MCF 10A (cell line): ENCODE results near the gene JAG2. TPM values are rescaled to one million over a fixed set of nuclear protein-coding genes. Genes with fewer than 3 reads are reported as not detected.
"Not testable (repeated sequence)": the region's sequence is repeated elsewhere in the genome, so short reads cannot be mapped to it uniquely, and the experiment has no call there.

Experiments used
- BruUV-seq: library from RNA; stranded (reverse); fragments of 400-500 nt; replicated peaks from 2 replicates; lab custom pipeline; 2021; lab: Mats Ljungman, UMichigan
- CTCF ChIA-PET: fragments of 300-600 bp; sonication (Branson Sonifier 250); formaldehyde crosslinking; extraction: SDS; loops from one replicate; lab custom pipeline; 2021; ENCODE audit warnings: antibody characterized with exemption, inconsistent platforms; lab: Yijun Ruan, JAX
- POLR2A ChIA-PET: fragments of 300-600, 350-650 bp; sonication (Branson Sonifier 250); formaldehyde crosslinking; extraction: SDS; loops from one replicate; lab custom pipeline; 2020; ENCODE audit warnings: antibody characterized with exemption, inconsistent platforms; lab: Yijun Ruan, JAX
- DNase-seq: peaks from one replicate; pipeline ENCODE4 v3.0.0-alpha.2; 2018; ENCODE audit not compliant: unreplicated experiment
- H3K27ac Mint-ChIP-seq: one replicate; pipeline ENCODE4 v1.8.0; 2022; ENCODE audit warnings: mild to moderate bottlenecking, low read depth, mixed read lengths; ENCODE audit not compliant: unreplicated experiment
- H3K27me3 Mint-ChIP-seq: one replicate; pipeline ENCODE4 v1.8.0; 2022; ENCODE audit warnings: mixed read lengths; ENCODE audit not compliant: insufficient read depth, unreplicated experiment
- H3K36me3 Mint-ChIP-seq: one replicate; pipeline ENCODE4 v1.8.0; 2022; ENCODE audit warnings: mild to moderate bottlenecking, moderate library complexity, mixed read lengths; ENCODE audit not compliant: insufficient read depth, unreplicated experiment
- H3K4me1 Mint-ChIP-seq: one replicate; pipeline ENCODE4 v1.8.0; 2022; ENCODE audit warnings: mixed read lengths; ENCODE audit not compliant: insufficient read depth, unreplicated experiment
- H3K4me3 Mint-ChIP-seq: one replicate; pipeline ENCODE4 v1.8.0; 2022; ENCODE audit warnings: mild to moderate bottlenecking, moderate library complexity, mixed read lengths; ENCODE audit not compliant: unreplicated experiment
- H3K9me3 Mint-ChIP-seq: one replicate; pipeline ENCODE4 v1.8.0; 2022; ENCODE audit warnings: mixed read lengths; ENCODE audit not compliant: unreplicated experiment
- CTCF ChIP-seq: fragments of 200-600 bp; IDR thresholded peaks from one replicate; pipeline ENCODE4 v1.8.0; 2022; ENCODE audit warnings: antibody characterized with exemption, mild to moderate bottlenecking; ENCODE audit not compliant: unreplicated experiment
- intact Hi-C: fragments of 100-400 bp; cut with micrococcal nuclease; formaldehyde crosslinking; loops from 2 replicates; pipeline ENCODE4 v1.14.1; 2022
- total RNA-seq: library from RNA; stranded (reverse); gene quantifications from 2 replicates; pipeline ENCODE4 v1.2.3, GENCODE V29; 2022

JAG2 gene
- total RNA-seq, 1 experiment from 2014 or later = 33.5 TPM

- Mint-ChIP-seq H3K27ac (no peak overlapping the region), H3K27me3 (peaks cover 19% of the 10 kb centered on the region), H3K36me3 (no peaks in the 10 kb centered on the region), H3K9me3 (peaks cover 4% of the 10 kb centered on the region), H3K4me1 (no peaks in the 10 kb centered on the region), H3K4me3 (no peak overlapping the region)
- intact Hi-C loops = no loop called here
- POLR2A ChIA-PET = no interaction called here
- TF ChIP-seq CTCF = no peak
- CTCF ChIA-PET = interaction anchor here (1.0 to 2.3 kb wide), 2 partner anchors 9 to 13 kb away, joined by 3 to 12 read pairs; no protein-coding TSS in a partner anchor
- BruUV-seq = no TSS peak
- DNase-seq = no peak
Measured at GRCh38 chr14:105117257-105117646, 51.3 kb downstream of the JAG2 start.

DNA sequence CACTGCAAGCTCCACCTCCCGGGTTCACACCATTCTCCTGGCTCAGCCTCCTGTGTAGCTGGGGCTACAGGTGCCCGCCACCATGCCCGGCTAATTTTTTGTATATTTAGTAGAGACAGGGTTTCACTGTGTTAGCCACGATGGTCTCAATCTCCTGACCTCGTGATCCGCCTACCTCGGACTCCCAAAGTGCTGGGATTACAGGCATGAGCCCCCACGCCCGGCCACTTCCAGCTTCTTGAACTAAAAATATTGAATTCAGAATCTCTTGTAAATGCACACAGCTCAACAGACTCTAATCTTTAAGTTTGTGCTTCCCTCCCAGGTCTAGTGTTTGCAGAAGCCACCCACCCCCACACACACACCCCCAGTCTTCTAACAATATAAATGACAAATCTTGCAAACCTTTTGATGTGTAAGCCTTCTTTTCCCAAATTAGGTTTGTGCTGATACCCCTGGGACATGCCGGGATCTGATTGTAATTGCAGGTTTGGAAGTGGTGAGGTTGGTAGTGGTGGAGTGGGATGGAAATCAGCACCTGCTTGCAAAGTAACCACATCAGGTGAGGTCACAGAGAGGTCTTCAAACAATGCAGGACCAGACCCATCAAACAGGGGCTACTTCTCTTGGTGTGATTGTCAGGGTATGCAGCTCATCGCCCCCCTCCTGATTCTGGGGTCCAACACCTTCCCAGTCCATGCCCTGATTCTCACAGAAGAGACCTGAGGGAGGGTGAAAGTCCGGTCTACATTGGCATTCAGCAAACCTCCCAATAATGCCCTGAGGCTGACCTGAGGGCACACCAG, 51.9 kb downstream of the JAG2 start:
- H3K36me3 Mint-ChIP-seq = no peaks in the 10 kb centered on the region
- H3K9me3 Mint-ChIP-seq = no peaks in the 10 kb centered on the region
- no peak for TF ChIP-seq CTCF
- no peaks in the 10 kb centered on the region for H3K4me1 Mint-ChIP-seq
- no TSS peak for BruUV-seq
- CTCF ChIA-PET = interaction anchor here (0.7 to 2.3 kb wide), 3 partner anchors 8 to 220 kb away, joined by 3 to 12 read pairs (median 3); no protein-coding TSS in a partner anchor
- intact Hi-C loops = no loop called here
- POLR2A ChIA-PET = no interaction called here
- peaks cover 13% of the 10 kb centered on the region for H3K27me3 Mint-ChIP-seq
- no peak overlapping the region for H3K4me3 Mint-ChIP-seq
- no peak overlapping the region for H3K27ac Mint-ChIP-seq
- DNase-seq = no peak

DNA sequence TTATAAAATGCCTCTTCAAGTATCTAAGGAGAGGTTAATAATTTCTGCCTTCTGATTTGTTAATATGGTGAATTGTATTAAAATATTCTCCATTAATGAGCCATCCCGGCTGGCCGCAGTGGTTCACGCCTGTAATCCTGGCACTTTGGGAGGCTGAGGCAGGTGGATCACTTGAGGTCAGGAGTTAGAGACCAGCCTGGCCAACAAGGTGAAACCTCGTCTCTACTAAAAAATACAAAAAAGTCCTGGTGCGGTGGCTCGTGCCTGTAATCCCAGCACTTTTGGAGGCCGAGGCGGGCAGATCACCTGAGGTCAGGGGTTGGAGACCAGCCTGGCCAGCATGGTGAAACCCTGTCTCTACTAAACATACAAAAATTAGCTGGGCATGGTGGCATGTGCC, 59.3 kb downstream of the JAG2 start:
- POLR2A ChIA-PET, H3K4me1 Mint-ChIP-seq, H3K27ac Mint-ChIP-seq, BruUV-seq, intact Hi-C loops, H3K36me3 Mint-ChIP-seq, H3K4me3 Mint-ChIP-seq, DNase-seq, H3K9me3 Mint-ChIP-seq: not testable (repeated sequence)
- peaks cover 44% of the 10 kb centered on the region for H3K27me3 Mint-ChIP-seq
- CTCF ChIA-PET = interaction anchor here (1.1 to 2.5 kb wide), 2 partner anchors 8 to 22 kb away, joined by 4 to 12 read pairs; no protein-coding TSS in a partner anchor

DNA sequence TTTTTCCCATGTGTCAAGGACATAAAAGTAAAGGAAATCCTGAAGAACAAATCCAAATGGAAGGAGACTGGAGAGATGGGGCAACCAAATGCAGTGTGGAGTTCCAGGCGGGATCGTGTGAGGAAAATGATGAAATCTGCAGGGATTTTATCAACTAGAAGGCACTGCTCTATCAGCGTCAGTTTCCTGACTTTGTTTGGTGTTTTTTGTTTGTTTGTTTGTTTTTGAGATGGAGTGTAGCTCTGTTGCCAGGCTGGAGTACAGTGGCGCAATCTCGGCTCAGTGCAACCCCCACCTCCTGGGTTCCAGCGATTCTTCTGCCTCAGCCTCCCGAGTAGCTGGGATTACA, 60.1 kb downstream of the JAG2 start:
- no peak overlapping the region for H3K4me3 Mint-ChIP-seq
- peaks cover 51% of the 10 kb centered on the region for H3K27me3 Mint-ChIP-seq
- H3K27ac Mint-ChIP-seq = no peak overlapping the region
- no peaks in the 10 kb centered on the region for H3K9me3 Mint-ChIP-seq
- intact Hi-C loops = no loop called here
- ChIA-PET POLR2A (interaction anchor here (1.1 to 1.5 kb wide), 3 partner anchors 10 to 19 kb away, joined by 3 read pairs; no protein-coding TSS in a partner anchor), CTCF (interaction anchor here (1.1 to 2.5 kb wide), 7 partner anchors 9 to 23 kb away, joined by 4 to 12 read pairs (median 4); no protein-coding TSS in a partner anchor)
- DNase-seq = no peak
- no peaks in the 10 kb centered on the region for H3K36me3 Mint-ChIP-seq
- TF ChIP-seq CTCF = no peak
- no TSS peak for BruUV-seq
- peaks cover 5% of the 10 kb centered on the region for H3K4me1 Mint-ChIP-seq
